GM03348 (cell line): Measurements from ENCODE around the gene OR52E4.

Source experiments
- DNase-seq: peaks from one replicate; pipeline ENCODE4 v3.0.0; 2012; ENCODE audit warnings: low spot score

The OR52E4 gene

GRCh38 chr11:5929571-5930368 lies 49.3 kb downstream of the OR52E4 start:
- DNase-seq, result no peak

- no peak for DNase-seq
These were observed 50.2 kb downstream of the OR52E4 start for GRCh38 chr11:5930614-5931013.

DNA sequence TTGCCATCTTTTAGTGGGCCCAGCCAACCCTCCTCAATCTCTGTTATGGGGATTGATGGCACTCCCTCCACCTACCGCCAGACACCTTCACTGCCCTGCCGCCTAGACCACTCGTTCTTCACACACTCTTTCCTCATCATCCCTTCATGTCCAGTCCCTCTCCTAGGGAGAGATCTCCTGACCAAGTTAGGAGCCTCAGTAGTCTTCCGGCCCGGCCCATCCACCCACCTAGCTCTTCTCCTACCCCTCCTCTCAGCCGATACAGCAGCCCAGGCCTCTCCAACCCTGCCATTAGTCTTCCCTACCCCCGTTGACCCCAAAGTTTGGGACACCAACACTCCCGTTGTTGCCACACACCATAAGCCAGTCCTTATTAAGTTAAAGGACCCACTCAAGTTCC lies 50.6 kb downstream of the OR52E4 start:
- no peak for DNase-seq

DNA sequence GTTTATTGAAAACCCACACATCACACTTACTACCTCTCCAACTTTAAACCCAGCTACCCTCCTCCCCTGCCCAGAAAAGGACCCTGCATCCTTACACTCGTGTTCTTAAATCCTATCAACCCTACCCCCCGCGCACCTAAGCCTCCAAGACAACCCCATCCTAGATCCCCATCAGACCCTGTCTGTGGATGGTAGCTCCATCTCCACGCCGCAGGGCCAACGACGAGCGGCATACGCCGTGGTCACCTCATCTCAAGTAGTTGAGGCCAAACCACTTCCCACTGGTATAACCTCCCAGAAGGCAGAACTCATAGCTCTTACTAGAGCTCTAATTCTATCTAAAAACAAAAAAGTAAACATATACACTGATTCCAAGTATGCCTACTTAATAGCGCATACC lies 52.2 kb downstream of the OR52E4 start:
- DNase-seq, result no peak

- DNase-seq, result no peak
These were observed 52.7 kb downstream of the OR52E4 start for GRCh38 chr11:5933116-5933515.
